GM20431 (cell line): ENCODE results near the gene RAMAC.
"Not testable (repeated sequence)": the region's sequence is repeated elsewhere in the genome, so short reads cannot be mapped to it uniquely, and the experiment has no call there.

Experiments
- in situ Hi-C: fragments of 300-500 bp; cut with MseI, MboI; formaldehyde crosslinking; loops from one replicate; pipeline ENCODE4 v1.15.0; 2020; ENCODE audit warnings: low sequenced_read_pairs; ENCODE audit not compliant: unreplicated experiment

RAMAC gene

DNA sequence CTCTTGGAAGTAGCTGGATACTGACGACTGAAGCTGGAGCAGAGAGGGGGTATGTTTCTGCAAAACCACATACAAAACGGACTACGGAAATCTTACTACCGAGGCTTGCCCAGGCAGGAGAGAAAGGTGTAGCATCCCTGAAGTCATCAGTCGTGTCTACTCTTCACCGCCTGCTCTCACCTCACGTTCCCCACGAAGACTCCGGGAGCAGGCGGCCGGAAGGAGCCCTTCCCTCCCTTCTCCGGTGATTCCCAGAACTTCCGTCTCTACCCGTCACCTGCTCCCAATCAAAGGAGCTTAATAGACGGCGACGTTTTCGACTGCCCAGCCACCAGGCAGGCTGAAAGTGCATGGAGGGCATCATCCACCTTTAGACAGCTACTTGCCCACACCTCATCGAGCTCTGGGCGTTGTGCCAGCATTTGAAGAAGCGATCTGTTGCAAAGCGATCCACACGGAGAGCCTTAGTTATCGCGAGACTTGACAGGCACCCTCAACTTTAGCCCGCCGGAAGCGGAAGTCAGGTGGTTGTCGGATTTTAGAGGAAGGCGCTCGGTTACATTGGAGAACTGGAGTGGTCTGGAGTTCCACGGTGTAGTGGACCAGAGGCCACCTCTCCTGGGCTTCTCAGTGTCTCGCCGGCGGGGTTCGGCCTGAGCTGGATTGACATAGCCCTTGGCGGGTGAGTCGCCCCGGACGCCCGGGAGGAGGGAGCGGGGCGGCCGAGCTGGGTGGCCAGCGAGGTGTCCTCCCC, at the start of gene RAMAC:
Gene RAMAC (plus strand): TSS at position 523 of the 754 bp plus-strand sequence. CDS start 2,809 bp downstream, outside the sequence.
- in situ Hi-C loops = loop anchor here (25.0 kb wide), 1 partner anchor 449 kb away; the partner anchor contains the start of gene RPS17

DNA sequence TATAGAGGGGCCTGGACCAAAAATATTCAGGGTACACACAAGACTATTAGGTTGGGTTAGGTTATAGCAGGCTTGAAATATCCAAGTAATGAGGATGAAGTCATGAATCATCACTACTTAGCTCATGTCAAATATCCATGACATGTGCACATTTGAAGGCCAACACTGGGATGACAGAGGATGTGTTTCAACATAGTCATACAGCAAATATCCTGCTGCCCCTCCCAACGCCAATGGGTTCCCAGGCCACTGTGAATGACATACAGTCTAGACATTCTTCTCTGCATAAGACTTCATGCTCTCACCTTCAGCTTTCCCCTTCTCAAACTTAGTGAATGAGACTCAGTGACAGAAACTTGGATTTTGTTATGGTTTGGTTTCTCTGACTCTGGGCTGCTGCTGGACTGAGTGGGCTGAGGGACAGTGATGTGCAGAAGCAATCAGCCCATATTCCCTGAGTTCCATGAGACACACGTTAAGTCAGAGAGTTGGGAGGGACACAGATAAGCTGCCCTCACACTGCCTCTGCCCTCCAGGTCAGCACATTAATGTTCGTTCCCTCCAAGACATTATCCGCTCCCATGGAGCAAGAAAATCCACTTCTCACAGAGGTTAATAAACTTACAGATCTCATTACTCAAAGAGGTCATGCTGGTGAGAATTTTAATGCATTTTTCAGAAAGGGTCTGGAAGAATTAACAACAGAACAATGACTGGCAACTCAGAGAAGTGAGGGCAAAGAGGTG, 48.9 kb upstream of the RAMAC start:
- in situ Hi-C loops = no loop called here

DNA sequence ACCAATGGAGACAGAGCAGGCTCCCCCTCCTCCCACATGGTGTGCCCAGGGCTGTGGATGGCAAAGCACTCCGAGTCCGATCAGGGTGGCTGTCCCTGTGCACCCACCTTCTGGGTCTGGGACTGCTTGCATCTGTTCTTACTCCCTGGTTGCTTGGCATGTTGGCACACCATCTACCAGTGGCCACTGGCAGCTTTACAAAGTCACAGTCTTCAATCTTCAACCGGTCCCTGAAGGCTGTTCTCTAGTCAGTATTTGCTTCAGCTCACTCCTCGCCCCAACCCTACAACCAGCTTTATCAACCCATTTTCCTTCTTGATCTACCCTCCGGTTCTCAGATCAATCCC, 48.3 kb upstream of the RAMAC start:
- in situ Hi-C loops = no loop called here

DNA sequence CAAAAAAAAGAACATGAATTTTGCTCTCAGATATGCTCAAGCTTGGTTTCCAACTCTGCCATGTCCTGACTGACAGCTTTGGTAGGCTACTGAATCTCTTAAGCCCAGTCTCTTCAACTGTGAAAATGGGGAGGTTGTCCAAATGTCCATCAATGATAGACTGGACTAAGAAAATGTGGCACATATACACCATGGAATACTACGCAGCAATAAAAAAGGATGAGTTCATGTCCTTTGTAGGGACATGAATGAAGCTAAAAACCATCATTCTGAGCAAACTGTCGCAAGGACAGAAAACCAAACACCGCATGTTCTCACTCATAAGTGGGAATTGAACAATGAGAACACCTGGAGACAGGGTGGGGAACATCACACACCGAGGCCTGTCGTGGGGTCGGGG, 46.3 kb upstream of the RAMAC start:
- in situ Hi-C loops = not testable (repeated sequence)

DNA sequence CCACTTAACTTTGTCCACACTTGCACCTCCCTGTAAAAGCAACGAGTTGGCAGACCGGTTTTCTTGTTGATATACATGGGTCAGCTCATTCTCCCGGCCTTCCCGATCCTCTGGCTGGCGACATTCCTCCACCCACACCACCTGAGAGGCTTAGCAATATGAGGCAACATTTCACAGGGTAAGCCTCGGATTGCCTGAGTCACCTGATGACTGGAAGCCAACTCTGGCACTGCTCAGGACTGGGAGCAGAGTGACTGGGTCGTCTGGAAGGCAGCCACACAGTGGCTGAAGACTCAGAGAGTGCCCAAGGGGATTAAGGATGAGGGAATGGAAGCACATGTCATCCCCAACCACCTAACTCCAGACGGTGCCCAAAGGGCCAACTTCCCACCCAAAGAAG, 43.3 kb upstream of the RAMAC start:
- in situ Hi-C loops = no loop called here

DNA sequence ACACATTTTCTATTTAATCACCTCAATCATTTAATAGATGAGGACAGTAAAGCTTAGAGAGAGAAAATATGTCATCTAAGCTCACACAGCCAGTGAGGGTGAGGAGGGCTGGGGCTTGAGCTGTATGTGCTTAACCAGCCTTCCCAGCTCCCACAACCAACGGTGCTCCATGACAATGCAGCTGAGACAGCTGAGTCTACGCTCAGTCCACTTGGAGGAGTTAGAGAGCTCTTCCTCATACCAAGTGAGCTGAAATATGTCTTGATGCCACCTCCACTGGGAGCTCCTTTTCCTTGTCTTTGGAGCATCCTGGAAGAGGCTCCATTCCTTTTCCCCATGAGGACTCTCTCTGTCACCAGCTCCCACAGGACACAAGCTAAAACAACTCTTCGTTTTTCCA, 42.8 kb upstream of the RAMAC start:
- in situ Hi-C loops = no loop called here

DNA sequence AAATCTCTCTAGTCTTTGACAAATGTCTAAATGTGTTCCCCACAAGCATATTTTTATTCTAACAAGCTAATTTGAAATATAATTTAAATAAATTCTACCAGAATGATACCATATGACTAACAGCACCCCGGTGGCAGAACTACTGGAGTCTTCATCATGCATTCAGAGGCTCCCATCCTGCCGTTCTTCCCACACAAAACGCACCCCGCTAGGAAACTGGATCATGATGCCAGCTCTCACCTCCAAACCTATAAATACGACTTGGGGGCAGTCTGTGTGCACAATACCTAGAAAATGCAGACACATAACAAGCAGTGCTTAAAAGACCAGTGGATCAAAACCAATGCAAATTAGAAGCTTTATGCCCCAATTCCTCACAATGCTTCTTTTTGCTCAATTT, 42.0 kb upstream of the RAMAC start:
- in situ Hi-C loops = no loop called here

DNA sequence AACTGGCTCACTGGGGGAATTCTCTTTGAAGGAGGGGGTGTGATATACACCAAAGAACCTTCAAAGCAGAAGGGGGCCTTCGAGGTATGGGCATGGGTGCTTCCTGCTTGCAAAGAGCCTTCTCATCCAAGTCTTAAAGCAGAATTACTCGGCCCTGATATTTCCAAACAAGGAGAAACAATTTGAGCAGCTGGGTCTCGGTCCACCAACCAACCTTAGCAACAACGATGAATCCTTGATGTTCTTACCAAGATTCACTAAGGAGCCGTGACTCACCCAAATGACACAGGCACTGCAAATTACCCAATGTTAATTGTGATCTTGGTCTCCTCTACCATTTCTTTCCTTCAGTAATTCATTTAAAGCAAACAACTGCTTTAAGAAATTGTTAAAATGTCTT, 41.2 kb upstream of the RAMAC start:
- in situ Hi-C loops = no loop called here

DNA sequence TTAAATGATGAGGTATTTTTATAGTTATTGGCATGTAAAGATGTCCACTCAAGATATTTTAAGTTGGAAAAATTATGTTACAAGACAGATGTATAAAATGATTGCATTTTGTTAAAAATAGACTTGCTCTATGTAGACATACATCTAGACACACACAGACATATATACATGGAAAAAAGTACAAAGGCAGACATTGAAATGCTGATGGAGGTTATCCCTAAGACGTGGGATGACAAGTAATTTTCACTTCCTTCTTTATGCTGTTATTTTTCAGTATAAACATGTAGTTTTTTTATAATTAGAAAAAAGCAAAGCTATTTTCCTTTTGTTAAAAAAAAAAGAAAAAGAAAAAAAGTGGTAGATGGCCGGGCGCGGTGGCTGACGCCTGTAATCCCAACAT, 40.7 kb upstream of the RAMAC start:
- in situ Hi-C loops = no loop called here

DNA sequence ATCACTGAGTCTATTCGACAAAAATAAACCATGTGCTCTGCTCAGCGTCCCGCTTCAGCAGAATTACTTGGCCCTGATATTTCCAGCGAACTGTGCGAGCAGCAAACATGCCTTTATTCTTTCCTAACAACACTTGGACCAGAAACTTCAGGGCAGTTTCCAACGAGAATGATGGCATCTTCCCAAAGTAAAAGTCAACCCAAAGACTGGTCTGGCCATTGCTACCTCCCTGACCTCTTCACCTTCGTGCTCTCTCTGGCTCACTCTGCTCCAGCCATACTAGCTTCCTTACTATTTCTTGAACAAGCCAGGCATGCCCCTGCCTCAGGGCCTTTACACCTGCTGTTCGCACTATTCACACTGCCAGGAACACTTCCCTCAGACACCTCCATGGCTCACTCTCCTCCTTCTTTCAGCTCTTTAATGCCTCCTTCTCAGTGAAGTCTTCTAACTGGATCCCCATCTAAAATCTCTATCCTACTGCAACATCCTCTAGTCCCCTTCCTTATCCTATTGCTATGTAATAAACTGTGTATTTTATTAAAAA, 39.8 kb upstream of the RAMAC start:
- in situ Hi-C loops = no loop called here

DNA sequence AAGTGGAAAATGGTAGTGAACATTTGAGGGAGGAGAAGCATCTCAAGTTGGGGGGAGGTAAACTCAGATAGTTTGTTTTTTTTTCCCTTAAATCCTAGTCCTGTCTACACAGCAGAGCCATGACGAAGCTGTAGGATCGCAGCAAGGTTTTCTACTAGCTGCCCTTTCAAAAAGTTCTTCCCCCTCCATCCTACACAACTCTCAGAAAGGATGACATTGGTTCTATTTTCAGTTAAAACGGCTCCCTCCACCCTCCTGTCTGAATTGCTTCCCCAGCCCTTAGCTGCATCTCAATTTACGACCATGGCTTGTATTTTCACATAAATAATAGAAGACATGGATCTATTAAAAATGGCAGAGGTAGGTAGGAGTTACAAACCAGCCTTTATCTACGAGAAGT, 35.7 kb upstream of the RAMAC start:
- in situ Hi-C loops = no loop called here

DNA sequence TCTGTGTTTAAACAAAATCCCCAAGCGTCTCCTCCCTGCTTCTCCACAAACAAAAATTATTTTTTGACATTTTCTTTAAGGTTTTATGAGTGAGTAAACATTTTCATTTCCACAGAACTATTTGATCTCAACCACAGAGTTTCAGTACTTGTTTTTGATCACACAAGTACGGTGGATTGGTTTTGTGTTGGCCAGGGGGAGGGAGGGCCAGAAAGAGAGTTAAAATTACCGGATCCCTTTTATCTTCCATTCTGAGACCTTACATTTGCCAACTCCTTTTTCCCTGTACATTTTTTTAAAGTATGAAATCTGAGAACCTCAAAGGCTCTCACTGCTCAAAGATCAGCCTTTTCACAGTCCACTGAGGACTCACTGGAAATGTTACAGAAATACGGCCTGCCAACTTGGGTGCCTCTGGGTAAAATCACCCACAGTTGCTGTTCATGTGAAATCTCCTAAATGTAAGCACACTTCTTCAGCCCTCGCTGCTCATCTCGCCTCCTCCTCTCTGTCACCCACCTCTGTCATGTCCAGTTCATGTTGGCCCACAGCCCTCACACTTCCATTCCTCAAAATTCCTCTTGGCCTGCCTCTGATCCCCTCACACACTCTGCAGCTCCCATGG, 35.2 kb upstream of the RAMAC start:
- in situ Hi-C loops = no loop called here

DNA sequence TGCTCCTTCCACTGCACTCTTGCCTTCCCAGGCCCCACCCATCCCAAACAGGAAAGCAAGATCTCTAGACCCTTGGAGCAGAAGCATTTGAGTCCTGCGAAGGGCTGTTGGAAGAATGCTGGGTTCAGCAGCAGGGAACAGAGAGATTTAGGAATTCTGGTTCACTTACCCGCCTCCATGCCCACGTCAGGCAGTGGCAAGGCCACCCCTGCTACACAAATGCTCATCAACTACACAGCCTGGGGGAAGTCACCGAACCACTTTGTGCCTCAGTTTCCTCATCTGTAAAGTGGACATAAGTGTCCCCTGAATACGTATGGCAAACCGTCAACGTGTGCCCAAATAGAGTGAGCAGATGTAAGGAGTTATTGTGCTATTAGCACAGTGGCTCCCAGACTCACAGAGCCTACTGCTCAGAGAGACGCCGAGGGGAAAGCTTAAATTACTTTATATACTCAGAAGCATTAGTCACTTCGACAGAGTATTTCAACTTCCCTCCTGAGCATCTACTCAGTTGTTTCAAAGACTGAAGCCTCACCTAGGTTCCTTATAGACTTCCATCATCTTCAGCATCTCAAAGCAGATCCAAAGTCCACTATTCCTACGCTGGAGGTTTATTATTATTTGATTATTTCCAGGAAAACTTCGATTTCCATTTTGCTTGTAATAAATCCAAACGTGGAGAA, 34.4 kb upstream of the RAMAC start:
- in situ Hi-C loops = no loop called here

DNA sequence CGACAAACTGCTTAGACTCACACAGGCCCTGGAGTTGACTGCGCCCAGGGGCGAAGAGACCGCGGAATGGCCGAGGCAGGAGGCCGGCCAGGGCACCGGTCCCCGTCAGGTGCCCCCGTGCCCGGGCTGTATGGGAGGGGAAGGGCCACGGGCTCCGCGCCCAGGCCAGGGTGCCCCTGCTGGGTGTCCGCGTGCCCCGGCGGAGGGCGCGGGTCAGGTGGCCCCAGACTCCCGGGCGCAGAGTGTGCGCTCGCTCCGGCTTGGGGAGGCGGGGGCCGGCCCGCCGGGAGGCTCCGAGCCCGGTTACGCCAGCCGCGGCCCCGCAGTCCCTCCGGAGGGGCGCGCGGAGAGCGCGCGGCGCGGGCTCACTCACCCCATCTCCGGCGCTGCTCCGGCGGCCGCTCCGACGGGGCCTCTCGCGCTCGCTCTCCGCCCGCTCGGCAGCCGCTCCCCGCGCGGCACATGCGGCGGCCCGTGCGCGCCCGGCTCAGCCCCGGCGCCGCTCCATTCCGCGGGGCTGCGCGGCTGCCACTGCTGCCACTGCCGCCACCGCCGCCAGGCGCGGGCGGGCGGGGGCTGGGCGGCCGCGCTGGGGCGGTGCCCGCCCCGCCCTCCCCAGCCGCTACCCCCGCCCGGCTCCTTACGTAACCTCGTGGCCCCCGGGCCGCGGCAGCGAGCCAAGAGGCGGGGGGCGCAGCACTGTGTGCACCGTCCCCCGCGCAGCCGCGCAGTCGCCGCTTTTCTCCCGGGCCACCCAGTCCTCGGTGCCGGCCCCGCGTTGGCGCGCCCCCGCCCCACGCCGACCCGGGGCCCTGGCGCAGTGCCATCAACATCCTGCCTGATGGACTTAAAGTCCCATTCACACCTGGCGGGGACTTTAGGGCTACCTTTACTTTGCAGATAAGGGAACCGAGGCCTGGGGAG, 33.6 kb upstream of the RAMAC start, which contains the start of gene HOMER2:
Gene HOMER2 (minus strand): TSS at position 563 of the 924 bp plus-strand sequence. CDS start 185 bp downstream, at position 378.
- in situ Hi-C loops = no loop called here

DNA sequence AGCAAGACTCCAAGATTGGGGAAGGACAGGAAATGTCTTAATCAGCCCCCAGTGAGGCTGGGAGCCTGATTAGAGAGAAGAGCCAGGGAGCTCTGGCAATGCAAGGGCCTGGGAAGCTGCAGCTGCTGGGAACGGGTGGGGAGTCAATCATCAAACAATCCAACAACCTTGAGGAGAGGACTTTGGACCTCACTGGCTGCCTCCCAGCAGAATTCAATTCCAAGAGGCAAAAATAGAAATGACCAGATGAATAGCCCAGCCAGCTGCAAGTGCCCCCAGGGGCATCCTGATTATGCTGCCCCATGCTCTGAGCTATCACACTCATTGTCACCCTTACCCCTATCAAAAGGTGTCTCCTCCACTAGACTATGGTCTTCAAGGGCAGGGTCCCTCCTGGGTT, 27.4 kb upstream of the RAMAC start:
- in situ Hi-C loops = no loop called here

DNA sequence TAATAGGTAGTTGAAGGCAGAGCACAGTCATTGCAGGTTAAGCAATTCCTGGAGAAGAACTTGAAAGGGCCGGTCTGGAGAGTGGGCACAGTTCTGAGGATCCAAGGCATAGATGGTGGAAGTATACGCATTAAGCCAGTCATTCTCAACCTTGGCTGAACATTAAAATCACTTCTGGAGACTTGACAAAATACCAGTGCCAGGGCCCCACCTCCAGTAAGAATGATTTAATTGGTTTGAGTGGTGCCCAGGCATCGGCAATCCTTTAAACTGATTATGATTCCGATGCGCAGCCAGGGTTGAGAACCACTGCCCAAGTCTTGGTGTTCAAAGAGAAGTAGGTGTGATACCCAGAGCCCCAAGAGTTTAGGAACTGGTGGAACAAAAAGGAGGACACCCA, 26.6 kb upstream of the RAMAC start:
- in situ Hi-C loops = no loop called here

DNA sequence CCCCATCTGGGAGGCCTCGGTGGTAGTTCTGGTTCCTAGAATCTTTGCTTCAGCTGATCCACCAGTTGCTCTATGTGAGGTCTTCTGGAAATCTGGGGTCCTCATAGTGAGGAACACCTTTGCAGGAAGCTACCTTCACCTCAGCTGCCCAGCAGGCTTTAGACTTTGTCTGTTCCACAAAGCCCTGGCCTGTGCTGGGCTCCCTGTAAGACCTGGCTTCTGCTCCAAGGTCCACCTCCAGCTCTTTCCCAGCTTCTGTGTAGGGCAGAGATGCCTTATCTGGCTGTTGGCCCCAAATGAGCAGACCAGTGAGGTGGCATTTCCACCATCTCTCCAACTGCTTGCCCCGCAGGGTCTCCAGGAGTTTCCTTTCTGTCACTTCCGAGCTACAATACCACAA, 25.2 kb upstream of the RAMAC start:
- in situ Hi-C loops = no loop called here

DNA sequence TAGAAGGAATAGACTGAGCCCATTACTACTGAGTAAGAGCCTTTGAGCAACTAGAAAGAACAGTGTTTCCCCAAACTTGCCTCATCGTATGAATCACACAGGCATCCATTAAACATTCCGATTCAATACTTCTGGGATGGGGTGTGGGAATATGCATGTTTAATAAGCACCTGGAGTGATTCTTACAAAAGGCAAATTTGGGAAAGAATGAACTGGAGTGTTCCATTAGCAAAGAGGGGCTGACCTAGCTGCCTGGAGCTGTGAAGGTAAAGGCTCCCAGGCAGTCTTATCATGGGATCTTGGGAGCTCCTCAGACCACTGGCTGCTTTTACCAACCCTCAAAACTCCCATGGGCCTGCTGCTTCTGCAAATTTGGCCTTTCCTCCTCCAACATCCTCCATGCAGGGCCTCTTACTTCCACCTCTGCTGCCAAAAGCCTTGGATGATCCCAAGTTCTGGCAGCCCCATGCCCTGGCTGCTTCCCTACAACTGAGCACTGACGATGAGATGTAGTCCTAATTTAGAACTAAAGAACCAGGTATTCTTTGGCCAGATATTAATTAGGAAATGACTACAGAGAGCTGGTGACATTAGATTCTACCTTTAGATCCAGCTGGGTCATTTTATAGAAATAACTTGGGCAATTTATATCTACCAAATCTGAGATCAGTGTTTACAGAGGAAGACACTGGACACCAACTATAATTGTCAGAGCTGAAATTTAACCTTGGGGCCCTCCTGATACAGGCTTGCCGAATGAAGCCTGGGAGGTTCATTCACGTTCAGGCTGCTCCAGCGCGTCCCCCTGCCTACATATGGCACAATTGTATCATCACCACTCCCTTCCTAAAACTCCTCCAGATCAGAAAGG, 22.3 kb upstream of the RAMAC start:
- in situ Hi-C loops = no loop called here
